Measurements from ENCODE around the gene TM4SF4.

GRCh38 chr3:149547954-149548668, 73.6 kb downstream of the TM4SF4 start:
- TF ChIP-seq POLR2A (IDR thresholded peaks at IDR 0.05; ENCODE audit: low read length), result no peak
- TF ChIP-seq GATA1 (IDR thresholded peaks at IDR 0.05; ENCODE audit: low read depth, low read length), result no peak

Measured in erythroblast (primary cell).